Measurements from ENCODE around the gene HOMER1.

DNA sequence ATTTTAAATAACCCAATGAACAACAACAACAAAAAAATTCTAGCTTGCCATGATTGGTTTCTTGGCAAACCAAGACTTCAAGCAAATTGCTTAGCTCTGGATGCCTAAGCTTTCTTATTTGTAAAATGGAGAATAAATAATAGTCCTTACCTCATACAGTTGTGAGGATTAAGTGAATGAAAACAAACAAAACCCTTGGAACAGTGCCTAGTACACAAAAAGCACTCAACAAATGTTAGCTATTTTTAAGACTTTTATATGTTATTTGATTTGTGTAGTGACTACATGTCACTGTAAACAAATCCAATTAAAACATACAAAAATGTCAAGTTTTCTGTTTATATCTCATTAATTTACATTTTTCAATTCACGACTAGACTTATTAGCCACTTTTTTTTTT is 13.5 kb upstream of the HOMER1 start:
- TF ChIP-seq, protein P1, sequence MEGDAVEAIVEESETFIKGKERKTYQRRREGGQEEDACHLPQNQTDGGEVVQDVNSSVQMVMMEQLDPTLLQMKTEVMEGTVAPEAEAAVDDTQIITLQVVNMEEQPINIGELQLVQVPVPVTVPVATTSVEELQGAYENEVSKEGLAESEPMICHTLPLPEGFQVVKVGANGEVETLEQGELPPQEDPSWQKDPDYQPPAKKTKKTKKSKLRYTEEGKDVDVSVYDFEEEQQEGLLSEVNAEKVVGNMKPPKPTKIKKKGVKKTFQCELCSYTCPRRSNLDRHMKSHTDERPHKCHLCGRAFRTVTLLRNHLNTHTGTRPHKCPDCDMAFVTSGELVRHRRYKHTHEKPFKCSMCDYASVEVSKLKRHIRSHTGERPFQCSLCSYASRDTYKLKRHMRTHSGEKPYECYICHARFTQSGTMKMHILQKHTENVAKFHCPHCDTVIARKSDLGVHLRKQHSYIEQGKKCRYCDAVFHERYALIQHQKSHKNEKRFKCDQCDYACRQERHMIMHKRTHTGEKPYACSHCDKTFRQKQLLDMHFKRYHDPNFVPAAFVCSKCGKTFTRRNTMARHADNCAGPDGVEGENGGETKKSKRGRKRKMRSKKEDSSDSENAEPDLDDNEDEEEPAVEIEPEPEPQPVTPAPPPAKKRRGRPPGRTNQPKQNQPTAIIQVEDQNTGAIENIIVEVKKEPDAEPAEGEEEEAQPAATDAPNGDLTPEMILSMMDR (IDR thresholded peaks at IDR 0.05): no peak
- TF ChIP-seq POLR2A (IDR thresholded peaks at IDR 0.05): no peak
- no peak for TF ChIP-seq EP300 (IDR thresholded peaks at IDR 0.05)

Data from sigmoid colon (tissue), 4 donors.